Activated gamma-delta T cell (primary cell): ENCODE data around the gene GLIS1.

Experiments
- DNase-seq: peaks from one replicate; lab custom pipeline; 2025; lab: John Stamatoyannopoulos, UW

Gene GLIS1

DNA sequence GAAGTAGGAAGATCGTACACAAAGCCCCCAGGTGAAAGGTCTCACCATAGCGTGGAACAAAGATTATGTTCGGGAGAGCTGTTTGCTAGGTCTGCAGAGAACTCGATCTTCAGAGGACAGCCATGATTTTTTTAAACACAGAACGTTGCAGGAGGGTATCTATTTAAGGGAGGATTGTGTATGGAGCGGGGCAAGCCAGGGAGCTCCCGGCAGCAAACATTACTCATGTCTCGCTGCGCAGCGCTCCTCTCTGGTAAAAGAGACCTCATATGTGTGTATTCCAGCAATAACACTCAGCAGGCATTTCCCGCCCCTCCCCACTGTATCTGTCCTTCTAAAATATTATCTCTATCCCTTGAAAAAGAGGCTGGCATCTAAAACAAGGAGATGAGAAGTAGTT is 2.7 kb downstream of the GLIS1 start:
- DNase-seq = no peak

DNA sequence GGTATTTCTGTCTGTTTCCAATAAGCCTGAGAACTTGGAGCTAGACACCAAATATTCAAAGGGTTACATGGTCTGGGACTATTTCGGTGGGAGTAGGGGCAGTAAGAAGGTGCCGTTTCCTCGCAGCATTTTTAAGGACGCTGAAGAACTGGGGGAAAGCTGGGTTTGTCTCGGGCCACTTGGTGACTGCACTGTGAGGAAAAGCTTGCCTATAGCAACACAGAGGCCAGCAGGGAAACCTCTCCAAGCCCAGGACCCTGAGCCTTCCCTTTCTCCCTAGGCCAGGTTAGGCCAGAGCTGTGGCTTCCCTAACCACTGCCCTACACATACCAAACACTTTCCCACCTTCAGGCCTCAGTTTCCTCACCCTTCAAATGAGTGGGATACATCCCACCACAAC is 3.3 kb downstream of the GLIS1 start:
- no peak for DNase-seq

DNA sequence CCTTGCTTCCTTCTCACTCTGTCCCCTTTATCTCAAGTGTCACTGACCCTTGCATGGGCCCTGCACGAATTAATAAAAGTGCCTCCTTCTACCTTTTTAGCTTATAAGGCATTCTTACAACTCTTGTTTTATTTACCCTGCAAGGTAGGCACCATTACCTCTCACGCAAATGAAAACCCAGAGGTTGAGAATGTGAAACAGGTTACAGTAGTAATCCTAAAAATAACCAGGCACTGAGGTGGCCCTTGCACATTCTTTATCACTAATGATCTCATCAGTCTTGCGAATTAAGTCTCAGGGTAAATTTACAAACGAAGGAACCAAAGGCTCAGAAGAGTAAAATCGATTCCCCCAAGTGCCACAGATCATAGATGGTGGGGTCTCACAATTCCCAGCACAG is 3.7 kb downstream of the GLIS1 start:
- DNase-seq = no peak

DNA sequence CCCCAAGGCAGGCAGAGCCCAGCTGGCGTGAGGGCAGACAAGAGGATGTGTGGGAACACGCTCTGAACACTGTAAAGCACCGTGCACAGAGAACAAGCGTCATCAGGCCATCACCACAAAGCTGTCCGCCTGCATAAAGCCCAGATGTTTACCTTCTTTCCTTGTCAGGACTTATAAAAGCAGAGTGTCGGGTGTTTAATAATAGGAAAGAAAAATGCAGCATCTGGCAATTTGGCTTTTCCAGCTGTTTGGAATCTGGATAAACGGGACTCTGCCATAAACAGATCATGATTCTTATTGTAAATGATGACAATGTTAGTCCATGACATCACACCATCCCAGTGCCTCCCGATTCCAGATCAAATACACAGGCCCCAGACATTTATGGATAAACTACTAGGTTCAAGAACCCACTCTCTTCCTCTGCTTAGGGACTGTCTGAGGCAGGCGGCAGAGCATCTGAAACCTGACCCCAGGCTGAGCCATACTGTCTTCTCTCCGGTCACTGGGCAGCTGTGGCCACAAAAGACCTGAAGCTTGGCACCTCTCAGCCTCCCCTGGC is 4.2 kb downstream of the GLIS1 start:
- no peak for DNase-seq

DNA sequence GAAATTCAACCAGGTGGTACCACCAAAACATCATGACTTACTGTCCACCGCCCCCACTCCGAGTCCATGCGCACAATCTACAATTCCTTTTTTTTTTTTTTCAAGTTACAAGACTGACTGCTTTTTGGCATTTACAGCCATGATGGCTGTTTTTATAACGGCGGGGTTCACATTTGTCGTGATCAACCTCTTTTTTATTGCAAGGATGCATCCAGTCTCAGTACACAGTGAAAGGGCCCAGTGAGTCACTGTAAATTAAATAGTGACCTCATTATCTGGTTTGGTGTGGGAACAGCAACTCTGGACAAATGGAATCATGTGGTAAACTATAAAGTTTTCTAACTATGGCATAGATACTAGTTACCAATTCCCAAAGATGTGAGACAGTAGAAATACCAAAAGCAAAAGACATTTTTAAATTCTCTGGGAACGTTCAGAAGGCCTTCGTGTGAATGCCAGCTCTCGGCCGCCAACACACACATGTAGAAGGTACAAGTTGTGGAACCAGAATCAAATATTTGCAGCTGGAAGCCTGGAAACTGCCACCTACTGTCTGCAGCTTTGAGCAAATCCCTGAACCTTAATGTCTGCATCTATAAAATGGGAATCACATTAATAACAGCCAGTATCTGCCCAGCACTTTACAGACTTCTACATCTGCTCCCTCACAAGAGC is 4.9 kb downstream of the GLIS1 start:
- no peak for DNase-seq

DNA sequence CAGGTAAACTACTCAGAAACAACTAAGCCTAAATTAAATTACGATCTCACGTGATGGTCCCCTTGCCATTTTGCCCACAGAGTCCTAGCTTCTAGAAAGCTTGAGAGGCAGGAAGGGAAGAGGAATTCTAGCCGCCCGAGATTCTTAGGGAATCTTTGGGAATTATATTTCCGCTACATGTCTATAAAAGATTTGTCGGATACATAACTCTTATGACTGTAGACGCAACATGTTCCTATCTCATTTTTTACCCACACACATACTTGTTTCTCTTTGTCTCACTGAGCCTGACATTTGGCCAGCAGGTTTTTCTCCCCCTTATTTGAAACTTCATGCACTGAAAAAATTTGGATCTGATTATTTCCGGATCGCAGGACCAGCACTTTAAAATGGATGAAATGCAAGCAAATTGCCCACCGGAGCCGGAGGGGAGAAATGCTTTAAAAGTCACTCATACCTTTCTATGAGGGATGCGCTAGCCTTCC is 5.5 kb downstream of the GLIS1 start:
- no peak for DNase-seq

DNA sequence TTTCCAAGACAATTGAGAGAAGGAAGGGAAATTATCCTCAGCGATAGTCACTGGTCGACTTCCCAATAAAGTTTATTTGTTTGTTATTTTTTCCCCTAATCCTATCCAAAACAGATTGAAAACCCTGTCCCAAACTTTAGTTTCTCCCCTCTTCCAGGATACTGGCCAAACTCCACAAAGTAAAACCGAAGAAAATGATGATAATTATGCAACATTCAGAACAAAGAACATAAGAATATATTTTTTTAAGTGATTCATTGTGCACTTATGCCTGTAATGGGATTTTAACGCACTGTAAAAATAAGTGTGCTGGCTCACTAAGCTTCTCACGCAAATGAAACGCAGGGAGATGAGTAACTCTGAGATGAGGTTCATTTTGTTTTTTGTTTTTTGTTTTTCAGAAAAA is 6.0 kb downstream of the GLIS1 start:
- no peak for DNase-seq

DNA sequence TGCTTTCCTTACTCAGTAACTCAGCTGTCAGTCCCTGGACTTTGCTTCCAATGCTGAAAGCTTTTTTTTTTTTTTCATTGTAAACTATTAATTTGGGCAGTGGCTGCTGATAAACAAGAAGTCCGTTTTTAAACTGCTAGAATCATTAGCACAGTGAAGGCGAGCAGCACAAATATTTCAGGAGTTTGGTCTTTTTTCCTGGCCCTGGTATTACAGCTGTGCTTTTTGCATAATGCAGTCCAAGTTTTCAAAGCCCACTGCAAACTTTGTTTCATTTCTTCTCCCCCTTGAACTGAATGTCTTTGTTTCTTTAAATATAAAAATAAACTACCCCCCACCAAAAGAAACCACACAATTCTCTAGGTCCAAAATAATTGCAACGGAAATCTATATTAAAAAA is 6.6 kb downstream of the GLIS1 start:
- no peak for DNase-seq

DNA sequence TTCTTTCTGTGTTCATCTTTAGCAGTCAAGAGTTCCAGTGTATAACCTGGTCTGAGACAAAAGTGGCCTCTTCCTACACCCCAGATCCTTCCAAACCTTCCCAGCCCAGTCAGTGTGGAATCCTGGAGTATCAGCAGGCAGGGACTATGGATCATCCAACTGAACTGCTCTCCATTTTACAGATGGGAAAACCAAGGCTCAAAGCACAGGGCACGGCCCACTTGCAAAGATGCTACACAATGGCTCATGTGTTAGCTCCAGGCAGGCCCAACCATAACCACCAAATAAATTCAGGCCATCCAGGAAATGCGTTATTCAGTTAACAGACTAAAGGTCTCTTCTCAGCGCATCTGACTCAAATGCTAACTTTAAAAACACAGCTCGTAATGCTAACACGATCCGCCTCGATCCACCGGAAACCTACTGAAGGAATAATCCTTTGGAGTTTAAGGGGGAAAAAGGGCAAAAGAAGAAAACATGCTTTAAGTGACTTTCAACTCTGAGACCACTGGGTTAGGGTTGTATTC is 7.1 kb downstream of the GLIS1 start:
- DNase-seq = no peak

DNA sequence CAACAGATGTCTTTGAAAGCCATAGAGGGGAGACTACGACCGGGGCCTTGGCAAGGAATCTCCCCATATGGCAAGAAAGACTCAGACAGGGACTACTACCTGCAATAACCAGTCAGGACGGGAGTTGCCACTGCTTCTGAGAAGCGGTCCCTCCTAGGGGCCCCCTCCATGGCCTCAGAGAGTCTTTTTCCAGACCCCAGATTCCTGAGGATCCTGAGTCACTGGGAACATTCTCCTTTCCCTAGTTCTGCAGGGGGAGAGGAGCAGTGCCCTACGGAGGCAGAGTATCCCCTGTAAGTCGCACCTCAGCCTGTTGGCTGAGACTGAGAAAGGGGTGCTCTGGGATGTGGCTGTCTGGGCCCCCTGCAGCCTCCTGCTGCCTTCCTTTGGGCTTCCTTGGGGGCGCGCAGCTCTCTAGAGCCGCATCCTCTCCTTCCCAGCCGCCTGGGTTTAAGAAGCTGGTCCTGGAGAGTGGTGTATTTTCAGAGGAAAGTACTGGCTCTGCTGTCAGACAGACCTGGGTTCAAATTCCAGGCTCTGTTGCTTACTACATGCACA is 7.8 kb downstream of the GLIS1 start:
- DNase-seq = no peak

DNA sequence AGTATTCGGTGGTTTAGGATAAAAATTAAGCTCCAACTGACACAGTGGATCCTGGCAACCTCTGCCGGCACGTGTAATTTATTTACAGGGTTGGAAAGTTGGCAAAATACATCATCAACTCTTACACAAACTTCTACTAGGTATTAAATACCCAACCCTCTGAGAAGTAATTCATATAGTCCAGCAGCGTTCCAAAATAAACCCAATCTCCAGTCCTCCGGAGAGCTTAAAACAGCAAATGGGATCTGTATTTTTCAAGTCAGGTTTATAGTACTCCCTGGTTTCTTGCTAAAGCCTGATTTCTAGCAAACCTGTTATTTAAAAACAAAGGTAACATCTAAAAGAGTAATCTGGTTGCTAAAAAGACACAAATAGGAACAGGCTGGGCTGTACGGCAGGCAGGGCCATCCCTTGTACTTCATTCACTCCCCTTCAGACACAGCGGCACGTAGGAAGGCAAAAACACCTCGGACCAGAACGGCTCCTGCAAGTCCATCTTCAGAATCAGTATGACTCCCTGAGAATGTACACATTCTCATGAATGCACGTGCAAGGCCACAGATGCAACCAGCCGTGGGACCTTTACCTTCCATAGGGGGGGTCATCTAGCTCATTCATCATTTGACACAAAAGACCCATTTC is 8.6 kb downstream of the GLIS1 start:
- DNase-seq = no peak

DNA sequence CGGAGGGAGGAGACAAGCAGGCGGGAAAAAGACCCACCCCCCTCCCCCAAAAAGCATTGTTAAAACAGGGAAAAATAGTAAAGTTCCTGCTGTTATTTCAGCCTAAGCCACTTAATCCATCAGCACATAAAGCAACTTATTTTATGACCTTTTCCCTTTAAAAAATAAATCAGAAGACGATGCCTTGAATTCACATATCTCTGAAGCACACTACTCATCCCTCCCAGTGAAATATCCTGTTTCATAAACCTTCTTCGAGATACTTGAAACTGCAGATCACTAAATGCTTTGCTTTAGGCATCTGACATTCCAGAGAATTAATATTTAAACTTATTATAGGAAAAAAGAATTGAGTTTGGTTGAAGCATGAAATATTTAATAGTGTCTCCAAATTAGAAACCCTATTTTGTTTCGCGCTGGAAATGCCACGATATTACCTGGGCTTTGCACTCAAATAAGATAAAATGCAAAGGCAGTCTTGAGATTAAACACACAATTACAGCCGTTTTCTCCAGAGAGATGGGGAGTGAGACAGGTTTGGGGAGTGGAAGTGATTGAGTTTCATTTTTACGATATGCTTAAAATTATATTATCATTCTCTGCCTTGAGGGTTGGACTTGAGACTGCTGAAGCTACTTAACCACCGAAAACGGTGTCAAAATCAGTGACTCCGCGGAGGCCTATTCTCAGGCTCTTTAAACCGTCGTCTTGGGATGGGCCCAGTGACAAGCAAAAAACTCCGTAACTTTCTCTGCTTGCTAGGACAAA is 9.3 kb downstream of the GLIS1 start:
- no peak for DNase-seq

DNA sequence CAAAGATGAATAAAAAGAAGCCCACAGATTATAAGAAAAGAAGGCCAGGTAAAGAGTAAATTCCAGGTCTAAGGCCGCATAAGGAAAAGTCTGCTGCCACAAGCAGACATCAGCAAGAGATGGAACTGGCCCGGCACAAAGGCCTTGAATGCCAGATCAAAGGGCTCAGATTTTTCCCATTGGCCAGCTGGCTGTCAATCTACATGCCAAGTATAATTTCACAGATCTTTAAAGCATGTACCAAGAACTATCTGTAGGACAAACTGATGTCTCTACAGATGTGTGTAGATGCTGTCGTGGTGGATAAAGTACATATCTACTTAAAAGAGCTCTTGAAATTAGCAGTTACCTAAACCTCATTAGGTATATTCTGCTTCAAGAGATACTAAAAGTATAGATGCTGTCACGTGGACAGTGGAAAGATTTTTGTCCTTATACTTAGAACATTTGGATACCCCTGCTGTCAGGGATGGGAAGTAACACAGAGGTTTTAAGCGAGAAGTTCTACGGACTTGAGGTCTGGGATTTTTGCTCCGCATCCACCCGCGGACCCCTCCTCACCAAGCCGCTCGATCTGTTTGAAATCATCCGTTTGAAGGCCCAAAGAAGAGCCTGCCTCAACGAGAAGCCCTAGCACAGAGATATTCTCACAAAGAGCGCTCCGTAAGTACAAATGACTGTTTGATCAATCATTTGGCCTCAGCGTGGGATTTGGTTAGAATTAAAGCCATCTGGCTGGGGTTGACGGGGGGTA is 10.1 kb downstream of the GLIS1 start:
- no peak for DNase-seq

DNA sequence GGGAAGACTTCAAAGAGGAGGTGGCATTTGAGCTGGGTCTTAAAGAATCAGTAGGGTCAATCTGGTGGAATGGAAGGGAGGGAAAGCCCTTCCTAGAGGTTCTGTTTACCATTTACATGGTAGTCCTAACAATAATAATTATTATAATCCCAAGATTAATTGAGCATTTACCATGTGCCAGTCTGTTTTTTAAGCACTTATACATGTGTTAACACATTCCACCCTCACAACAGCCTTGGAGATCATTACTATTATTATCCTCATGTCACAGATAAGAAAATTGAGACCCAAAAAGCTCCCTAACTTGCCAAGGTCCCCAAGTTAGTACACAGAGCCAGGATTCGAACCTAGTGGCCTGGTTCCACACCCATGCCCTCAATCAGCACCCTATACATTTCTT is 10.8 kb downstream of the GLIS1 start:
- DNase-seq = no peak

DNA sequence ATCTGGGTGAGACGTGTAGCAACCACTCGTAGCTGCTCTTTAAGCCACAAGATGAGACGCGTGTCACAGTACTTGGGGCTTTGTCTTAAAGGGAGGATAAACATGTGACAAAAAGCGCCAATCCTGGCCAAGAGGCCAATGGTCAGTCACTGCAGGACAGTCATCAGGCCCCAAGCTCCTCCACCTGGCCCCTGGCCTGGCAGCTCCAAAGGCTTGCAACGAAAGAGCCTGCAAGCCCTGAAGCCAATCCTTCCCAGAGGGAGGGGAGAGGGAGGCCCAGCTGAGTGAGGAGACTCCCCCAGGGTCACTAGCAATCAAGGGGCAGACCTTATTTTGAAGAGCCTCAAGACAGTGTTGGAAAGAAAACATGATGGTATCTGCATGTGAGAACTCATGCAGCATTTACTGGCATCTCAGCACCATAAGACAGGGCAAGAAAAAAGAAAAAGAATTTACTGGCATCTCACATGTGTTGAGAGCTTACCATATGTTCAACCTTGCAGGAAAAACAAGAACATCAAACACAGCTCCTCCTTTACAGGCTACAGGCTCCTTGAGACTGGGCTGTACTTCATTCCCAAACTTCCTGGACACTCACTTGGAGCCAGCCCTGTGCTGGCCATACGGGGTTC is 11.4 kb downstream of the GLIS1 start:
- no peak for DNase-seq

DNA sequence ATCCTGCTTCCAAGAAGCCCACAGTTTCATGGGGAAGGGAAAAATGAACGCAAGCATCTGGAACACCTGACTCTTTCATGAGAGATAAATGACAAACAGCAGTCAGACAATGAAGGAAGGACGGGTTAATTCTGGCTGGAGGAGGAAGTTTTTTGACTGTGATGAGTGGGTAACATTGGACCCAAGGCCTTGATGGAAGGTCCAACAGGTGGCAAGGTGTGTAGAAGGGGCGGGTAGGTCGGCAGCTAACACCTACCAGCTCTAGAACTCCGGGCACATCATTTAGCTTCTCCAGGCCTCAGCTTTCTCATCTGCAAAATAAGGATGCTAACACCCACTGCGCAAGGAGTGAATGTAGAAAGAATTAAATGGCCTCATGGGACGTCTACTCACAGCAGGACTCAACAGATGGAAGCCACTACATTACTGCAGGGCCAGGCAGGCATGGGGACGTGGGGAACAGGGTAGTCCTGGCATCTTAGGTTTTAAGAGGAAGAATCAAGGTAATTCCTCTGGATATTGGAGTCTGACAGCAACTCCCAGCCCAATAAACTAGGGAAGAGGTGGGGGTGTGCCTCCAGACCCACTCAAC is 12.9 kb downstream of the GLIS1 start:
- no peak for DNase-seq

DNA sequence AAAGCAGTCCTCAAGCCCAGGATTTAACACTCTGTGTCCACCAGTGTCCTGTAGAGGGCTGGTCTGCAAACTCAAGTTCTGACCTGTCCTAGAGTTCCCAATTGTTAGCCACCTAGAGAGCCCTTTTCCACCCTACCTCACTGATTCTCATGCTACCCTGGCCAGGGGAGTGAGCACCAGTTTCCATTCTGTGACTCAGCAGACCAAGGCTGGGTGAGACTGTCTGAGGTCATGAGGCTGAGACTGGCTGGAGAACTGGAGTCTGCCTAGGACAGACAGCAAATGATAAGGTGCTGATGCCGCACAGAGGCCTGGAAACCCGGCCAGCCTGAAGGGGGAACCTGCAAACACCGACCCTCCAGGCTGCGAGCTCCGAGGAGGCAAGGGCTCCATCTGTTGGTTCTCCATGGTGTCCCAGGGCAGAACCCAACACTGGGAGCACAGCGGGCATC is 13.7 kb downstream of the GLIS1 start:
- no peak for DNase-seq

DNA sequence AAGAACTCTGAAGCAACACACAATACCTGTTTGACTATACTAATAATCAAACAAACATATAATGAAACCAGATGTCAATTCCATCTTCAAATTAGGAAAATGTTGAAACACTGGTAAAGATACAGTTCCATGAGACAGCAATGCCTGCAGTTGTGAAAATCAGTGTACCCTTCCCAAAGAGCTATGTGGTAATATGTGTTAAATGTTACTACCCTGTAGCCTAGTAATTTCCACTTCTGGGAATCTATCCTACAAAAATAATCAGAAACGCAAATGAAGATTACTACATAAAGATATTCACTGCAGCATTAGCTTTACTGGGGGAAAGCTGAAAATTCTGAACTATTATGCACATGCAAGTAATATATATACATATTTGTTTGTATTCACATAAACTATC is 16.9 kb downstream of the GLIS1 start:
- DNase-seq = no peak

DNA sequence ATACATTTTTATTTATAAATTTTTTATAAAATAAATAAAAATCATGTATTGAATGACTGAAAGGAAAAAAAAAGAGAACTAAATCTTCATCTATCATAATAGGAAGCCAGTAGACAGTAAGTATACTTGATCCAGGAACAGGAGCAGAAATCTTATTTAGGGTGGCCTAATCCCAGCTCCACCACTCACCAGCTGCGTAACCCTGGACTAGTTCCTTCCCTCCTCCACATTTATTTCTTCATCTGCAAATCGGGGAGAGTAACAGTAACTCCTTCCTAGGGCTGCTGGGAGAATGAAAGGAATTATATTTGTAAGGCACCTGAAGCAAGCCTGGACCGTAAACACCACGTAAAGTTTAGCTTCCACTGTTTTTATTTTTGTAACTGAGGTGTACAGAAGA is 17.9 kb downstream of the GLIS1 start:
- DNase-seq = no peak

DNA sequence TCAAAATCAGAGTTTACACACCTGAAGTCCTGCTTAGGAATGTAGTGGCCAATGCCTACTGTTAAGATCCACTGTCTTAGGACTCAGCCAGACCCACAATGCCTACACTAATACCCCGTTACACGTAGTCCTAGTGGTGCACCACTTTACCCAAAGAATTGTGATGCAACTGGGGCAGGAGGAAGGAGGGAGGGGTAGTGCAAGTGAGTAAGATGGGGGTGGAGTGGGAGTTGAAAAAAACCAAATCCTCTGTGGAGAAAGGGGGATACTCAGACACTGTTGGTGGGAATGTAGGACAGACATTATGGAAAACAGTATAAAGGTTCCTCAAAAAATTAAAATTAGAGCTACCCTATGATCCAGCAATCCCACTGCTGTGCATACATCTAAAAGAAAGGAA is 19.5 kb downstream of the GLIS1 start:
- DNase-seq = no peak

DNA sequence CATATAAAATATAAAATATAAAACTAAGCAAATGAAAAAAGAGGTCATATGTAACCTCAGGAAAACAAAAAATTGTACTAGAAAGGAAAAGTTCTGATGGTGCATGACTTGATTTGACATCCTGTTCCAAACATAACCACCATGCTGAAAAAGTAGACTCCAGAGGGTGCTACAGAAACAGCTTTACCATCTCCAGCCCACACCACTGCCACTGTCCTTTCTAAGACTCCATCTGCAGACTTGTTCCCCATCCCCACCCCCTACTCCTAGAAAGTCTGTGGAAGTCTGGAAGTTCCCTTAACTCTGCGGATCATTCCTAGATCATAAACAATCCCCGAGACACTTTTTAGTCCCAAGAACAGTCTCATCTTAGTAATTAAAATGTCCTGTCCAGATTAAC is 20.5 kb downstream of the GLIS1 start:
- no peak for DNase-seq
